Activated naive CD4-positive, alpha-beta T cell treated with anti-CD3 and anti-CD28 coated beads for 36 hours (primary cell): ENCODE results near the gene PA2G4. TPM values are rescaled to one million over a fixed set of nuclear protein-coding genes. Genes with fewer than 3 reads are reported as not detected.

Experiments
- CTCF ChIA-PET: fragments of 350-600 bp; sonication (Branson Sonifier 250); formaldehyde crosslinking; loops from one replicate; lab custom pipeline; 2021; ENCODE audit warnings: antibody characterized with exemption; lab: Charles Lee
- DNase-seq: peaks from one replicate; pipeline ENCODE4 v3.0.0-alpha.2; 2020
- H3K27ac Mint-ChIP-seq: one replicate; pipeline ENCODE4 v1.8.0; 2021; ENCODE audit warnings: mild to moderate bottlenecking, mixed read lengths
- H3K27me3 Mint-ChIP-seq: one replicate; pipeline ENCODE4 v1.8.0; 2021; ENCODE audit warnings: low read depth, mixed read lengths
- H3K36me3 Mint-ChIP-seq: one replicate; pipeline ENCODE4 v1.8.0; 2021; ENCODE audit warnings: low read depth, mixed read lengths
- H3K4me1 Mint-ChIP-seq: one replicate; pipeline ENCODE4 v1.8.0; 2021; ENCODE audit warnings: low read depth, mixed read lengths
- H3K4me3 Mint-ChIP-seq: one replicate; pipeline ENCODE4 v1.8.0; 2021; ENCODE audit warnings: mild to moderate bottlenecking, moderate library complexity, mixed read lengths
- H3K9me3 Mint-ChIP-seq: one replicate; pipeline ENCODE4 v1.8.0; 2021; ENCODE audit warnings: mixed read lengths
- intact Hi-C: fragments of 100-400 bp; cut with micrococcal nuclease; formaldehyde crosslinking; loops from one replicate; pipeline ENCODE4 v1.15.1; 2023
- total RNA-seq, 2 experiments: library from RNA; stranded (reverse); gene quantifications; one replicate each; pipeline ENCODE4 v1.2.3, GENCODE V29; 2021

Gene PA2G4
- total RNA-seq, 2 experiments from 2014 or later: 398 to 411 TPM

GRCh38 chr12:56162468-56163290 is 58.3 kb downstream of the PA2G4 start:
- intact Hi-C loops: no loop called here
- H3K4me3 Mint-ChIP-seq: no peak overlapping the region
- CTCF ChIA-PET: interaction anchor here (0.6 to 6.7 kb wide), 8 partner anchors 12 to 415 kb away, joined by 3 to 43 read pairs (median 6); partner anchors contain the start of gene ZC3H10
- peaks cover 29% of the 10 kb centered on the region for H3K4me1 Mint-ChIP-seq
- peaks cover 62% of the 10 kb centered on the region for H3K36me3 Mint-ChIP-seq
- no peaks in the 10 kb centered on the region for H3K27me3 Mint-ChIP-seq
- no peak for DNase-seq
- no peaks in the 10 kb centered on the region for H3K9me3 Mint-ChIP-seq
- H3K27ac Mint-ChIP-seq: peak overlapping the region; percentile 3

Other genes starting within 250 kb of the PA2G4 start
- 10 to 100 TPM; 18.8 to 19.3 TPM for gene PYM1, start 176.7 kb upstream of the PA2G4 start, total RNA-seq
- gene DGKA, start 173.4 kb upstream of the PA2G4 start, total RNA-seq: 100 to 1,000 TPM; 285 to 331 TPM
- gene PMEL, start 138.5 kb upstream of the PA2G4 start, total RNA-seq: 1 to 10 TPM; 1.2 to 1.5 TPM
- 100 to 1,000 TPM; 121 to 126 TPM for gene CDK2, start 137.7 kb upstream of the PA2G4 start, total RNA-seq
- 10 to 100 TPM; 33.2 to 35.7 TPM for gene RAB5B, start 130.5 kb upstream of the PA2G4 start, total RNA-seq
- gene SUOX, start 107.3 kb upstream of the PA2G4 start, total RNA-seq: 1 to 10 TPM; 1.7 to 2.2 TPM
- gene IKZF4, start 83.5 kb upstream of the PA2G4 start, total RNA-seq: 1 to 10 TPM; 7.5 to 8.2 TPM
- gene RPS26, start 62.6 kb upstream of the PA2G4 start, total RNA-seq: 10 to 100 TPM; 31.0 to 37.3 TPM
- 1 to 10 TPM; 1.0 to 1.9 TPM for gene ERBB3, start 24.4 kb upstream of the PA2G4 start, total RNA-seq
- 1,000 to 10,000 TPM; 5,971 to 6,299 TPM for gene RPL41, start 12.1 kb downstream of the PA2G4 start, total RNA-seq
- 1 to 10 TPM; 6.4 to 6.6 TPM for gene ZC3H10, start 13.7 kb downstream of the PA2G4 start, total RNA-seq
- 10 to 100 TPM; 87.4 to 88.9 TPM for gene ESYT1, start 23.7 kb downstream of the PA2G4 start, total RNA-seq
- gene MYL6B, start 48.0 kb downstream of the PA2G4 start, total RNA-seq: 10 to 100 TPM; 49.2 to 57.5 TPM
- 100 to 1,000 TPM; 841 to 868 TPM for gene MYL6, start 53.8 kb downstream of the PA2G4 start, total RNA-seq
- gene SMARCC2, start 84.9 kb downstream of the PA2G4 start, total RNA-seq: 10 to 100 TPM; 75.8 to 79.0 TPM
- gene RNF41, start 117.4 kb downstream of the PA2G4 start, total RNA-seq: 10 to 100 TPM; 26.0 TPM
- gene NABP2, start 119.8 kb downstream of the PA2G4 start, total RNA-seq: 10 to 100 TPM; 57.4 to 59.0 TPM
- gene SLC39A5, start 125.5 kb downstream of the PA2G4 start, total RNA-seq: 1 to 10 TPM in 1 of 2 experiments, under 1 TPM in 1; 0.98 to 1.8 TPM
- gene ANKRD52, start 153.8 kb downstream of the PA2G4 start, total RNA-seq: 10 to 100 TPM; 23.6 to 25.6 TPM
- 1 to 10 TPM; 3.5 to 6.1 TPM for gene COQ10A, start 162.4 kb downstream of the PA2G4 start, total RNA-seq
- 100 to 1,000 TPM; 330 to 336 TPM for gene CS, start 195.8 kb downstream of the PA2G4 start, total RNA-seq
- 10 to 100 TPM; 47.5 to 57.3 TPM for gene CNPY2, start 211.4 kb downstream of the PA2G4 start, total RNA-seq
- 10 to 100 TPM; 82.7 to 85.4 TPM for gene PAN2, start 229.4 kb downstream of the PA2G4 start, total RNA-seq
- gene IL23A, start 234.3 kb downstream of the PA2G4 start, total RNA-seq: 10 to 100 TPM in 1 of 2 experiments, 1 to 10 TPM in 1; 9.0 to 12.6 TPM